SK-N-SH (cell line): ENCODE measurements around the gene OAF.

Source experiments
- CTCF ChIP-seq: fragments of 200-600 bp; sonication (generic); IDR thresholded peaks from 2 replicates; pipeline ENCODE4 v1.6.1; 2017; ENCODE audit warnings: antibody characterized with exemption, mild to moderate bottlenecking, moderate library complexity
- EP300 ChIP-seq, 2 experiments: IDR thresholded peaks; 2 replicates each; pipeline versions ENCODE4 v1.4.0 to v1.6.1; 2012; ENCODE audit warnings: borderline replicate concordance in 1 of 2, low read depth in 1 of 2, low read length in 1 of 2
- GABPA ChIP-seq: IDR thresholded peaks from 2 replicates; pipeline ENCODE4 v1.4.0; 2012; ENCODE audit warnings: low read depth, mild to moderate bottlenecking
- POLR2AphosphoS5 ChIP-seq: IDR thresholded peaks from 2 replicates; pipeline ENCODE4 v1.6.1; 2012; ENCODE audit warnings: low read depth, low read length
- RAD21 ChIP-seq: IDR thresholded peaks from 2 replicates; pipeline ENCODE4 v1.6.1; 2012; ENCODE audit warnings: mild to moderate bottlenecking, low read length
- REST ChIP-seq: IDR thresholded peaks from 2 replicates; pipeline ENCODE4 v1.6.1; 2012; ENCODE audit warnings: mild to moderate bottlenecking, low read depth, low read length, moderate library complexity
- SIN3A ChIP-seq: IDR thresholded peaks from 2 replicates; pipeline ENCODE4 v1.6.1; 2012; ENCODE audit warnings: low read depth, mild to moderate bottlenecking, low read length, moderate library complexity, borderline replicate concordance
- TAF1 ChIP-seq: IDR thresholded peaks from 2 replicates; pipeline ENCODE4 v1.6.1; 2012; ENCODE audit warnings: low read depth, mild to moderate bottlenecking, low read length, moderate library complexity, borderline replicate concordance
- TCF12 ChIP-seq: IDR thresholded peaks from 2 replicates; pipeline ENCODE4 v1.4.0; 2012
- USF1 ChIP-seq: IDR thresholded peaks from 2 replicates; pipeline ENCODE4 v1.4.0; 2012; ENCODE audit warnings: low read depth, borderline replicate concordance

GRCh38 chr11:120209746-120210625 is 846 bp upstream of the OAF start:
- TF ChIP-seq EP300 (IDR thresholded peaks at IDR 0.05; ENCODE audit: borderline replicate concordance in 1 of 2, low read depth in 1 of 2, low read length in 1 of 2) (no peak), CTCF (no peak), USF1 (no peak), GABPA (no peak), RAD21 (no peak), SIN3A (no peak), REST (no peak), TAF1 (no peak), POLR2AphosphoS5 (no peak), TCF12 (no peak)
